Stimulated activated CD8-positive, alpha-beta memory T cell treated with anti-CD3 and anti-CD28 coated beads, Interleukin-2, amount 100 ng/mL, for 48 hours (primary cell): ENCODE measurements around the gene GTF3C1.

Experiments
- DNase-seq, 2 donors: peaks; one replicate each; pipeline ENCODE4 v3.0.0-alpha.2; 2020; ENCODE audit warnings: low read depth in 2 of 2

GTF3C1 gene

GRCh38 chr16:27424772-27425498 is 124.8 kb downstream of the GTF3C1 start:
- DNase-seq, result no peak

GRCh38 chr16:27421961-27422740 is 127.6 kb downstream of the GTF3C1 start:
- no peak for DNase-seq

GRCh38 chr16:27417047-27417671 is 132.6 kb downstream of the GTF3C1 start:
- no peak for DNase-seq

GRCh38 chr16:27414788-27415431 is 134.8 kb downstream of the GTF3C1 start:
- DNase-seq, result no peak

GRCh38 chr16:27413956-27414355 is 135.8 kb downstream of the GTF3C1 start:
- DNase-seq, result no peak

- DNase-seq, result no peak
These were observed 139.0 kb downstream of the GTF3C1 start for GRCh38 chr16:27410761-27411160.
